ENCODE measurements around the gene CD7. TPM values are rescaled to one million over a fixed set of nuclear protein-coding genes. Genes with fewer than 3 reads are reported as not detected.

The CD7 gene
- total and polyA plus RNA-seq, 9 of the 15 experiments (the other 6 are each of a cell fraction or from before 2014, with no cell fraction given): 0.21 to 0.35 TPM; not detected in 7

DNA sequence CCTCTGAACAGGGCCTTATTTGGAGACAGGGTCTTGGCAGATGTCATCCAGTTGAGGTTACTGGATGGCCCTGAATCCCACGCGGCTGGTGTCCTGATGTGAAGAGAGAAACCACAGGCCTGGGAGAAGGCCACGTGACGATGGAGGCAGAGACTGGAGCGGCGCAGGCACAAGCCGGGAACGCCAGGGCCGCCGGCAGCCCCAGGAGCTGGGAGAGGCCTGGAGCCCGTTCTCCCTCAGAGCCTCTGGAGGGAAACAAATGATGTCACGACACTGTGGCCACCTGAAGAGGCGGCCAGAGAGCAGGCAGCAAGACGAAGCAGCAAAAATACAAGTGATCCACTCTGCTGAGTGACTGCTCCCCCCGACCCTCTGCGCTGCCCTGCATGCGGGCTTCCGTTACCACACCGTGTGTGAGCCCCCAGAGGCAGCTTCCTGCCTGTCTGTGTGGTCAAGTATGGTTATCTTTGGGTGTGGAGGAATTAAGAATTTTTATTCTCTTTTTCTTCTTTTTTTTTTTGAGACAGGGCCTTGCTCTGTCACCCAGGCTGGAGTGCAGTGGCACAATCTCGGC is 11.6 kb downstream of the CD7 start:
- TF ChIP-seq, protein P1, sequence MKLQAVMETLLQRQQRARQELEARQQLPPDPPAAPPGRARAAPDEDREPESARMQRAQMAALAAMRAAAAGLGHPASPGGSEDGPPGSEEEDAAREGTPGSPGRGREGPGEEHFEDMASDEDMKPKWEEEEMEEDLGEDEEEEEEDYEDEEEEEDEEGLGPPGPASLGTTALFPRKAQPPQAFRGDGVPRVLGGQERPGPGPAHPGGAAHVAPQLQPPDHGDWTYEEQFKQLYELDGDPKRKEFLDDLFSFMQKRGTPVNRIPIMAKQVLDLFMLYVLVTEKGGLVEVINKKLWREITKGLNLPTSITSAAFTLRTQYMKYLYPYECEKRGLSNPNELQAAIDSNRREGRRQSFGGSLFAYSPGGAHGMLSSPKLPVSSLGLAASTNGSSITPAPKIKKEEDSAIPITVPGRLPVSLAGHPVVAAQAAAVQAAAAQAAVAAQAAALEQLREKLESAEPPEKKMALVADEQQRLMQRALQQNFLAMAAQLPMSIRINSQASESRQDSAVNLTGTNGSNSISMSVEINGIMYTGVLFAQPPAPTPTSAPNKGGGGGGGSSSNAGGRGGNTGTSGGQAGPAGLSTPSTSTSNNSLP (IDR thresholded peaks at IDR 0.05; ENCODE audit: borderline replicate concordance, low read depth, low read length): no peak
- TF ChIP-seq HDAC2 (IDR thresholded peaks at IDR 0.05): no peak
- TF ChIP-seq NELFE (IDR thresholded peaks at IDR 0.05; ENCODE audit: insufficient read depth, insufficient read length): no peak
- no peak for TF ChIP-seq SAP30 (IDR thresholded peaks at IDR 0.05; ENCODE audit: borderline replicate concordance, insufficient read depth, low read depth, low read length, poor library complexity, severe bottlenecking)
- WGBS (ENCODE audit: insufficient coverage, low coverage, missing lambda C conversion rate): 75% methylated on average over 19 of the region's 20 CpGs
- Histone ChIP-seq H3K27me3 (ENCODE audit: control insufficient read depth in 2 of 2, insufficient read depth in 2 of 2, low read length in 2 of 2) (no peaks in the 10 kb centered on the region), H3K4me2 (ENCODE audit: insufficient read depth, low read length) (no peak overlapping the region), H3K27ac (ENCODE audit: extremely low read depth, low read depth, low read length) (no peak overlapping the region), H3K9ac (ENCODE audit: insufficient read depth in 1 of 2, low read depth in 2 of 2, low read length in 2 of 2) (peak overlapping the region in 1 of 2 experiments; percentile 56; a peak in 1 of 4 replicates), H3K4me3 (no peak overlapping the region), H3K9me1 (ENCODE audit: control insufficient read depth, insufficient read depth, low read length) (no peaks in the 10 kb centered on the region), H2AFZ (ENCODE audit: low read depth, low read length) (no peak overlapping the region), H3K79me2 (ENCODE audit: control insufficient read depth, insufficient read depth, low read length) (no peaks in the 10 kb centered on the region), H4K20me1 (replicated peaks; ENCODE audit: control insufficient read depth, insufficient read depth, low read length) (no peaks in the 10 kb centered on the region), H3K9me3 (replicated peaks; ENCODE audit: control insufficient read depth, insufficient read depth, low read depth, low read length) (no peaks in the 10 kb centered on the region), H3K4me1 (replicated peaks in 1 of 2; ENCODE audit: control insufficient read depth in 2 of 2, insufficient read depth in 2 of 2, low read length in 2 of 2) (peaks cover 41 to 71% of the 10 kb centered on the region in 2 experiments), H3K36me3 (ENCODE audit: control insufficient read depth, insufficient read depth, low read length) (no peaks in the 10 kb centered on the region)
- FAIRE-seq (peak; percentile 11), ATAC-seq (no peak), DNase-seq (ENCODE audit: extremely low read depth in 1 of 4, low spot score in 3 of 4) (no peak)
- BruUV-seq (replicated peaks): no TSS peak
- POLR2A ChIA-PET: interaction anchor here (1.2 to 1.3 kb wide), 2 partner anchors 13 kb away, joined by 3 to 4 read pairs; no protein-coding TSS in a partner anchor
- intact Hi-C loops (cut with micrococcal nuclease) (no loop called here), in situ Hi-C loops (cut with MboI) (loop anchor here (5.0 kb wide), 1 partner anchor 64 kb away; no protein-coding TSS in a partner anchor)
- CTCF ChIA-PET (ENCODE audit: low intra/inter-chr PET ratio): no interaction called here

Measured in K562 (cell line).